GM08714 (cell line): Measurements from ENCODE around the gene SMPD4.
"Not testable (repeated sequence)": the region's sequence is repeated elsewhere in the genome, so short reads cannot be mapped to it uniquely, and the experiment has no call there.

Experiments used
- H3K4me3 ChIP-seq: fragments of 200-500 bp; sonication (Bioruptor generic); 2 replicates; pipeline ENCODE4 v1.5.1; 2014; ENCODE audit warnings: mild to moderate bottlenecking, low read length, inconsistent platforms
- ZNF274 ChIP-seq: IDR thresholded peaks from 2 replicates; pipeline ENCODE4 v1.6.1; 2012; ENCODE audit warnings: mild to moderate bottlenecking, low read depth, low read length

The SMPD4 gene

GRCh38 chr2:130165293-130166016 is 15.9 kb downstream of the SMPD4 start:
- TF ChIP-seq ZNF274: no peak

DNA sequence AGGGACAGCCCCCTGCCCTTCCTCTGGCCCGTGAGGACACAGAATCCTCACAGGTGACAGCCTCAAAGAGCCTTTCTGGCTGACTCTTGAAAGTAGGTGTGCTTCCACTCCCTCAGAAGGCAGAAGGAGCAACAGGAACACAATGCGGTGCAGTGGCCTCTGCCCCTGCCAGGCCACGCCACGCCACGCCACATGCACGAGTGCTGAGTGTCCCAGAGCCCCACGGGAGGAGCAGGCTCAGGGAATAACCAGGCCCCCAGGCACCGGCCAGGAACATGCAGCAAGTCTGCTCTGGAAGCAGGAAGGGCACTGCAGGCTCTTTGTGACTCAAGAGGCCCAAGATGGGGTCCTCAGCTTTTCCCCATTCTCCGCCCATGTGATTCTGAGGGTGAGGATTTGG is 18.4 kb downstream of the SMPD4 start:
- no peak overlapping the region for H3K4me3 ChIP-seq
- no peak for TF ChIP-seq ZNF274

More at GRCh38 chr2:130165293-130166016, 15.9 kb downstream of the SMPD4 start:
- no peak overlapping the region for H3K4me3 ChIP-seq

GRCh38 chr2:130162486-130162885 is 18.9 kb downstream of the SMPD4 start:
- not testable (repeated sequence) for H3K4me3 ChIP-seq

GRCh38 chr2:130160838-130161705 is 20.3 kb downstream of the SMPD4 start:
- not testable (repeated sequence) for H3K4me3 ChIP-seq

GRCh38 chr2:130160131-130160530 is 21.3 kb downstream of the SMPD4 start:
- no peak for TF ChIP-seq ZNF274
- H3K4me3 ChIP-seq: no peak overlapping the region

GRCh38 chr2:130159376-130159775 is 22.0 kb downstream of the SMPD4 start:
- H3K4me3 ChIP-seq: not testable (repeated sequence)

- no peak for TF ChIP-seq ZNF274
- no peak overlapping the region for H3K4me3 ChIP-seq
Measured at GRCh38 chr2:130158631-130159030, 22.8 kb downstream of the SMPD4 start.

DNA sequence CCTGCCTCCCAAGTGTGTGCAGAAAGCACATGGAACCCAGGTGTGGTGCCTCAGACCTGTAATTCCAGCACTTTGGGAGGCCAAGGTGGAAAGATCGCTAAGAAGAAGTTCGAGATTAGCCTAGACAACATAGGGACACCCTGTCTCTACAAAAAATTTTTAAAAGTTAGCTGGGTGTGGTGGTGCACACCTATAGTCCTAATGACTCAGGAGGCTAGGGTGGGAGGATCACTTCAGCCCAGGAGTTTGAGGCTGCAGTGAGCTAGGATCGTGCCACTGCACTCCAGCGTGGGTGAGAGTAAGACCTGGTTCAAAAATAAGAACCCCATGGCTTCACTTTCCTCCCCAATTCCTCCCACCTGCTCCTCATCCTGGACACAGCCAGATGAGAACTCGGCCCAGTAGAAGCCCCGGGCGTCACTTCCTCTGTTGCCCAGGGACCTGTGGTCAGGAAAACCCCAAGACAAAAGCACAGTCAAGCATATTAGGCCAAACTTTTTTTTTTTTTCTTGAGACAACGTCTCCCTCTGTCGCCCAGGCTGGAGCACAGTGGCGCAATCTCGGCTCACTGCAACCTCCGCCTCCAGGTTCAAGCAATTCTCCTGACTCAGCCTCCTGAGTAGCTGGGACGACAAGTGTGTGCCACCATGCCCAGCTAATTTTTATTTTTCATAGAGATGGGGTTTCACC is 23.4 kb downstream of the SMPD4 start:
- H3K4me3 ChIP-seq: not testable (repeated sequence)

DNA sequence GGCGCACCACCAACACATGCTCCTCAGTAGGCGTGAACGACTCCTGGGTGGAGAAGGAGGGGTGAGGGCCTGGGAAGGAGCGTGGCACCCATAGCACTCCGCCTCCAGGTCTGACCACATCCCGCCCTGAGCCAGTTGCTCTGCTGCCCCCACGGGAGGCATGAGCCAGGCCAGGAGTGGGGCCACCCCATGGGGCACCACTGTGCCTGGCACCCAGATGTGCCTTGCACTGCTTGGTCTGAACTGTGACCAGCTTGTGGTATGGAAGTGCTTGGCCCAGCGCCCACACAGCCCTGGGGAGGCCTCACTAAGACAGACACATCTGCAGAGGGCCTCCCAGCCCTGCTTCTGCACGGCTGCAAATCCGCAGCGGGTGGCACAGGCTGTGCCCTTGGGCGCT is 24.0 kb downstream of the SMPD4 start:
- H3K4me3 ChIP-seq: not testable (repeated sequence)

DNA sequence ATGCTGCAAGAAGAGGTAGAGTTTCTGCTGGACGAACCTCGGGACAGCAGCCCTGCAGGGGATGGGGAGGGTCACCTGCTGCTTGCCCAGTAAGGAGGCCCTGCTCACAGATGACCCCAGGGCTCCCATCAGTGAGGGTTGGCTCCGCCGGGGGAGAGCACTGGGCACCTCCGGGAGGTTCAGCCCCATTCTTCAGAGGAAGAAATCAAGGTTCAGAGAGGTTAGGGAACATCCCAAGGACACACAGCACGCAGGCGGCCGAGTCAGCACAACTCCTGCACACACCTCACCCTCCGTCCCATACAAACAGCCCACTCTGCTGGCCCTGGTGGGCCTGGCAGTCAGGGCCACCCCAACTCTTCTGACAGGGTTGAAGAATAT is 24.8 kb downstream of the SMPD4 start:
- H3K4me3 ChIP-seq: no peak overlapping the region
- no peak for TF ChIP-seq ZNF274

DNA sequence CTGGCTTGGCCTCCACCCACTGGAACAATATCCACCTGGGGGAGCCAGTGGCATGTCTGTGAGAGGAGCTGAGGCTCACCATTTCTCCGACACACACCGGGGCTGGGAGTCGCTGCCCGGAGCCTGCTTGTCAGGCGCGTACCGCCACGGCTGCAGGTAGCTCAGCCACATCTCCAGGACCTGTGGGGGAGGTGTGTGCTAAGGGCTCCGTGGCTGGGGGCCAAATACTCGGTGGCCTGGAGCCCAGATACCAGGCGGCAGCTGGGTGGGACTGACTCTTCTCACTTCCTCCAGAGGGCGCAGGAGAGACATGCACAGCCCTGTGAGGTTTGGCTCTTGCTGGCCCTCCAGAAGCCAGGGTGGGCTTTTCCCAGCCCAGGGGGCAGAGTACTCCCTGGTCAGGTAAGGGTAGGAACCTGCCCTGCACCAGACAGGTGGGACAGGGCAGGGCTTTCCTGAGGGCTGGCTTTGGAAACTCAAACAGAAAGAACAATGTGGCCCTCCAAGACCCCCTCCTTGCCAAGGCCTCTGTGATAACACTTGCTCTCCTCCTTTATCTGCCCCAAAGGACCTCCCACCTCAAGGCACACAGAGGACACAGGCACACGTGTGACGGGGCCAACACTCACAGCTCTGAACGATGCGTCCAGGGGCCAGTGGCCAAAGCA is 25.3 kb downstream of the SMPD4 start:
- H3K4me3 ChIP-seq: not testable (repeated sequence)

DNA sequence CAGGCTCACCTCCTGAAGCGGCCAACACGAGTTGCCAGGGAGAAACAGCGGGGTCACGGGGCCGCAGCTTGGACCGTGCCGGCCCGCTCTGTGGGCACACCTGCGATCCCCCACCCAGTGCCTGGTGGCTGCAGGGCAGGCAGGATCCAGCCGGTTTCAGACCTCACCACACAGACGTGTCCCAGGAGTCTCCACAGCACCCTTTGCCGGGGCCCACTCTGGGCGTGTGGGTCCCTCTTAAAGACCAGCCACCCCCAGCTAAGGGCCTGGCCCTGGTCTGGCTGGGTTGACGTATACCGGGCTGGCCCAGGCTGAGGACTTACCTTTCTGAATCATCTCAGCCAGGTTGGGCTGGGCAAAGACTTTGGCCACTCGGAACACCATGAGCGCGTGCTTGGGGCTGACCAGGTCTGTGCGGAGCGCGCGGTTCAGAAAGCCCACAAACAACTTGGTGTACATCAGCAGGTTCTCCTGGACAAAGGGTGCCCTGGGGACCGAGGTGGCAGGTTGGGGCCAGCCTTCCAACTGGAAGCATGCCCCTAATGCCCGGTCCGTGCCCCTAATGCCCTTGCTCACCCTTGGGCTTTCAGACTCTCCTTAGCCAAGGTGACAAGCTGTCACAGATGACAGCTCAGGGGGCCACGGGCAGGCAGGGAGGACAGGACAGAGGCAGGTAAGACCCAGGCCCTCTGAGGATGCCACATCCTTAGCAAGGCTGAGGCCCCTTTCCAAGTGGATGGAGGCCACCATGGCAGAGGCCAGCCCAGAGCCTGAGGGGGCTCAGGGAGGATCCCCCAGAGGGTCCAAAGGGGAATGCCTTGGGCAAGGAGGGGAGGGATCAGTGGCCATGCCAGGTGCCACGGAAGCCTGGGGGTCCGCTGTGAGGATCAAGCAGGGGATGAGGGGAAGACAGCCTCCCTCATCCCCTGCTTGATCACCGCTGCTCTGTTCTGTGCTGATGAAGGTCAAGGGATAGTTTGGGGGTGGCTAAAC is 26.3 kb downstream of the SMPD4 start:
- no peak for TF ChIP-seq ZNF274
- no peak overlapping the region for H3K4me3 ChIP-seq

GRCh38 chr2:130154423-130154770 is 27.0 kb downstream of the SMPD4 start:
- not testable (repeated sequence) for H3K4me3 ChIP-seq

GRCh38 chr2:130153721-130154422 is 27.5 kb downstream of the SMPD4 start:
- H3K4me3 ChIP-seq: not testable (repeated sequence)
